Neural crest cell (in vitro differentiated cells): ENCODE data around the gene S100A7A. TPM values are rescaled to one million over a fixed set of nuclear protein-coding genes. Genes with fewer than 3 reads are reported as not detected.

Experiments used
- DNase-seq: peaks from one replicate; pipeline ENCODE4 v3.0.0; 2021; ENCODE audit warnings: low read depth, mixed read lengths, low spot score
- H3K27ac Mint-ChIP-seq: one replicate; pipeline ENCODE4 v1.8.0; 2021; ENCODE audit warnings: mild to moderate bottlenecking, mixed read lengths; ENCODE audit not compliant: unreplicated experiment
- H3K27me3 Mint-ChIP-seq: 2 replicates; pipeline ENCODE4 v1.8.0; 2021; ENCODE audit warnings: low read depth, mild to moderate bottlenecking, mixed read lengths
- H3K36me3 Mint-ChIP-seq: 2 replicates; pipeline ENCODE4 v1.8.0; 2021; ENCODE audit warnings: low read depth, mild to moderate bottlenecking, mixed read lengths
- H3K4me1 Mint-ChIP-seq: 2 replicates; pipeline ENCODE4 v1.8.0; 2021; ENCODE audit warnings: mixed read lengths
- H3K4me3 Mint-ChIP-seq: one replicate; pipeline ENCODE4 v1.8.0; 2021; ENCODE audit warnings: mild to moderate bottlenecking, mixed read lengths
- H3K9me3 Mint-ChIP-seq: 2 replicates; pipeline ENCODE4 v1.8.0; 2021; ENCODE audit warnings: mixed read lengths
- CTCF ChIP-seq: fragments of 200-600 bp; sonication (generic); conservative IDR thresholded peaks from 2 replicates; pipeline ENCODE4 v1.5.0; 2021; ENCODE audit warnings: antibody characterized with exemption, mild to moderate bottlenecking
- long read RNA-seq: library from polyadenylated mRNA; unstranded; transcript quantifications from one replicate; pipeline ENCODE4 v2.0.0, GENCODE V29; 2020
- total RNA-seq: library from RNA; stranded (reverse); gene quantifications from 2 replicates; pipeline ENCODE4 v1.2.1, GENCODE V29; 2021

The S100A7A gene
- not detected in 2 replicates for total RNA-seq
- long read RNA-seq = 0 reads

- Mint-ChIP-seq H3K4me1 (no peaks in the 10 kb centered on the region), H3K27me3 (peaks cover 31% of the 10 kb centered on the region), H3K27ac (no peak within 1 kb of the TSS), H3K9me3 (no peaks in the 10 kb centered on the region), H3K4me3 (no peak within 1 kb of the TSS), H3K36me3 (no peaks in the 10 kb centered on the region)
- DNase-seq = no peak
- no peak for TF ChIP-seq CTCF
Measured at GRCh38 chr1:153415850-153416570, at the start of gene S100A7A. S100A7A (plus strand) TSS chr1:153416520; CDS start chr1:153418083, 1,563 bp downstream.

DNA sequence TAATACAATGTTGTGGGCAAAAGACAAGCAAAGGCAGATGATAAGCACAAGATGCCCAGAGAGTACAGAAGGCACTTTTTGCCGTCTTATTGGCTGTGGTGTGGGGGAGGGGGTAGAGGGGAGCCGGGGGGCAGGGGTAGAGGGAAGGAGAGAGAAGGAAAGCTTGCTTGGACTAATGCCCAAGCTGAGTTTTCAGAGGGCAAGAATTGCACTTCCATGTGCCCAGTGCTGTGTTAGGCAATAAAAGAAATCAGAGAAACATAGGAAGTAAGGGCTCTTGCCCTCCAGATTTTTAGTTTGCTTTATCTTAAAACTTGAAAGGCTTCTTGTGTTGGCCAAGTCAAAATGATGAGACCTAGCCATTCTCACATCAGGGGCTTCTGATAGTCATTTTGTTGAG, 49.2 kb upstream of the S100A7A start:
- H3K27me3 Mint-ChIP-seq = peaks cover 62% of the 10 kb centered on the region
- no peaks in the 10 kb centered on the region for H3K36me3 Mint-ChIP-seq
- DNase-seq = no peak
- no peaks in the 10 kb centered on the region for H3K4me1 Mint-ChIP-seq
- no peak overlapping the region for H3K27ac Mint-ChIP-seq
- H3K4me3 Mint-ChIP-seq = no peak overlapping the region
- no peak for TF ChIP-seq CTCF
- H3K9me3 Mint-ChIP-seq = no peaks in the 10 kb centered on the region

DNA sequence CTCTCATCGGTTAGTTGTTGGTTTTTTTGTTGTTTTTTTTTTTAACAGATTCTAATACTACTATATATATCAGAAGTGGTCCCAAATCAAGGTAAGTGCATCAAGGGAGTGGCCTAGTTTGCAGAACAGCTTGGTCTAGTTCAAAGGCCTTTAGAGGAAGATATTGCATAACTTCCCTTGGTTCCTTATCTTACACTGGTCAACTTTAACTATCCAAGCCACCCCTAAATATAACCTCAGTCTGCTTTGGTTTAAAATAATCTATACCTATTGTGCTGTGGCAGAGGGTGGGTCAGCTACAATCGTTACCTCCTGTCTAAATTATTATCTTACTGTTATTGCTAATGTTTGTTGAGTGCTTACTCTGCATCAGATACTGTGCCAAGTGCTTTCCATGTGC, 47.8 kb upstream of the S100A7A start:
- Mint-ChIP-seq H3K27me3 (peaks cover 56% of the 10 kb centered on the region), H3K27ac (no peak overlapping the region), H3K4me3 (no peak overlapping the region), H3K4me1 (no peaks in the 10 kb centered on the region), H3K9me3 (no peaks in the 10 kb centered on the region), H3K36me3 (no peaks in the 10 kb centered on the region)
- DNase-seq = no peak
- no peak for TF ChIP-seq CTCF

- Mint-ChIP-seq H3K9me3 (no peaks in the 10 kb centered on the region), H3K36me3 (no peaks in the 10 kb centered on the region)
- no peak for TF ChIP-seq CTCF
Measured at GRCh38 chr1:153370146-153370545, 46.2 kb upstream of the S100A7A start.

DNA sequence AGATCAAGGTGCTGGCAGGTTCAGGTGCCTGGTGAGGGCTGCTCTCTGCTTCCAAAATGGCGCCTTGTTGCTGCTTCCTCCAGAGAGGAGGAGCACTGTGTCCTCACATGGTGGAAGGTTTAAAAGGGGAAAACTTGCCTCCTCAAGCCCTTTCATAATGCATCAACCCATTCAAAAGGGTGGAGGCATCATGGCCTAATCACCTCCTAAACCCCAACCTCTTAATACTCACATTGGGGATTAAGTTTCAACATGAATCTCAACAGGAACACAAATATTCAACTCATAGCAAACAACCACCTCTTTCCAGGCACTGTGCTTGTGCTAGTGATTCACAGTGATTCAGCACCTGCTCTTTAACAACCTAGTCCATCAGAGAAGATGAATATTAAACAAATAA, 45.1 kb upstream of the S100A7A start:
- no peaks in the 10 kb centered on the region for H3K4me1 Mint-ChIP-seq
- H3K9me3 Mint-ChIP-seq = no peaks in the 10 kb centered on the region
- no peak for DNase-seq
- peaks cover 46% of the 10 kb centered on the region for H3K27me3 Mint-ChIP-seq
- no peak overlapping the region for H3K4me3 Mint-ChIP-seq
- H3K36me3 Mint-ChIP-seq = no peaks in the 10 kb centered on the region
- no peak overlapping the region for H3K27ac Mint-ChIP-seq
- no peak for TF ChIP-seq CTCF

More at GRCh38 chr1:153370146-153370545, 46.2 kb upstream of the S100A7A start:
- Mint-ChIP-seq H3K27me3 (peaks cover 56% of the 10 kb centered on the region), H3K27ac (no peak overlapping the region), H3K4me3 (no peak overlapping the region), H3K4me1 (no peaks in the 10 kb centered on the region)
- no peak for DNase-seq
